HepG2 (cell line): Measurements from ENCODE around the gene CRIM1. TPM values are rescaled to one million over a fixed set of nuclear protein-coding genes. Genes with fewer than 3 reads are reported as not detected.

Experiments
- CBFB ChIP-seq: sonication (generic); formaldehyde crosslinking; IDR thresholded peaks from 2 replicates; pipeline ENCODE4 v1.4.0; 2020; ENCODE audit warnings: missing genetic modification reagents
- CREB1 ChIP-seq, 2 experiments: fragments of 450-650 bp in 1 of 2; IDR thresholded peaks; 2 replicates each; pipeline ENCODE4 v1.6.1; 2016 to 2017; ENCODE audit warnings: control low read depth in 1 of 2, mild to moderate bottlenecking in 1 of 2, missing compliant biosample characterization in 1 of 2, missing genetic modification characterization in 1 of 2
- CTCF ChIP-seq: sonication (generic); formaldehyde crosslinking; IDR thresholded peaks from 2 replicates; pipeline ENCODE4 v1.5.0; 2020; ENCODE audit warnings: mild to moderate bottlenecking, missing genetic modification reagents, moderate library complexity
- EED ChIP-seq: sonication (generic); formaldehyde crosslinking; IDR thresholded peaks from 2 replicates; pipeline ENCODE4 v1.5.0; 2020; ENCODE audit warnings: mild to moderate bottlenecking, missing genetic modification reagents
- HIVEP1 ChIP-seq: sonication (generic); formaldehyde crosslinking; IDR thresholded peaks from 2 replicates; pipeline ENCODE4 v1.4.0; 2020; ENCODE audit warnings: mild to moderate bottlenecking, missing genetic modification reagents
- KDM1A ChIP-seq: IDR thresholded peaks from 2 replicates; pipeline ENCODE4 v1.6.1; 2016; ENCODE audit warnings: missing compliant biosample characterization
- KDM2A ChIP-seq: sonication (generic); formaldehyde crosslinking; IDR thresholded peaks from 2 replicates; pipeline ENCODE4 v1.4.0; 2020; ENCODE audit warnings: low read depth, missing genetic modification reagents, borderline replicate concordance
- MEF2D ChIP-seq: sonication (generic); formaldehyde crosslinking; IDR thresholded peaks from 2 replicates; pipeline ENCODE4 v1.5.1; 2020; ENCODE audit warnings: mild to moderate bottlenecking, missing genetic modification reagents
- MXI1 ChIP-seq: IDR thresholded peaks from 3 replicates; pipeline ENCODE4 v1.6.1; 2012; ENCODE audit warnings: low read depth, low read length, inconsistent platforms, borderline replicate concordance
- NFKBIZ ChIP-seq: IDR thresholded peaks from 2 replicates; pipeline ENCODE4 v1.6.1; 2018; ENCODE audit warnings: missing genetic modification reagents, missing compliant biosample characterization
- NR2F1 ChIP-seq, 2 experiments: fragments of 450-650 bp in 1 of 2; formaldehyde crosslinking in 1 of 2; IDR thresholded peaks; 2 replicates each; pipeline versions ENCODE4 v1.5.0 to v1.6.1; 2016 to 2020; ENCODE audit warnings: mild to moderate bottlenecking in 1 of 2, missing compliant biosample characterization in 1 of 2, missing genetic modification reagents in 1 of 2, moderate library complexity in 1 of 2
- RBAK ChIP-seq: sonication (generic); formaldehyde crosslinking; IDR thresholded peaks from 2 replicates; pipeline ENCODE4 v1.5.1; 2020; ENCODE audit warnings: mild to moderate bottlenecking, missing genetic modification reagents
- TP53 ChIP-seq: sonication (generic); formaldehyde crosslinking; conservative IDR thresholded peaks from 2 replicates; pipeline ENCODE4 v1.4.0; 2020; ENCODE audit warnings: missing genetic modification reagents
- ZBTB2 ChIP-seq: sonication (generic); formaldehyde crosslinking; IDR thresholded peaks from 2 replicates; pipeline ENCODE4 v1.8.0; 2022; ENCODE audit warnings: low read depth, missing genetic modification reagents
- ZBTB49 ChIP-seq: sonication (generic); formaldehyde crosslinking; IDR thresholded peaks from 2 replicates; pipeline ENCODE4 v1.4.0; 2020; ENCODE audit warnings: missing genetic modification reagents, borderline replicate concordance
- ZNF180 ChIP-seq: sonication (generic); formaldehyde crosslinking; IDR thresholded peaks from 2 replicates; pipeline ENCODE4 v1.4.0; 2020; ENCODE audit warnings: low read depth, missing genetic modification reagents, borderline replicate concordance
- ZNF530 ChIP-seq: sonication (generic); formaldehyde crosslinking; IDR thresholded peaks from 2 replicates; pipeline ENCODE4 v1.5.0; 2020; ENCODE audit warnings: low read depth, mild to moderate bottlenecking, missing genetic modification reagents
- ZNF547 ChIP-seq: sonication (generic); formaldehyde crosslinking; IDR thresholded peaks from 2 replicates; pipeline ENCODE4 v1.5.1; 2020; ENCODE audit warnings: mild to moderate bottlenecking, missing genetic modification reagents
- ZNF576 ChIP-seq: sonication (generic); formaldehyde crosslinking; IDR thresholded peaks from 2 replicates; pipeline ENCODE4 v1.4.0; 2020; ENCODE audit warnings: mild to moderate bottlenecking, missing genetic modification reagents
- ZNF616 ChIP-seq: sonication (generic); formaldehyde crosslinking; IDR thresholded peaks from 2 replicates; pipeline ENCODE4 v1.5.0; 2020; ENCODE audit warnings: low read depth, mild to moderate bottlenecking, missing genetic modification reagents
- ZNF83 ChIP-seq: sonication (generic); formaldehyde crosslinking; IDR thresholded peaks from 2 replicates; pipeline ENCODE4 v1.4.0; 2020; ENCODE audit warnings: missing genetic modification reagents, mild to moderate bottlenecking, borderline replicate concordance
- polyA plus RNA-seq, 8 experiments: library from polyadenylated mRNA; depleted of rRNA in 3 of 8; stranded (reverse) in 7 of 8; unstranded in 1 of 8; fragments of >200 nt; fragmentation: Illumina TruSeq in 4 of 8; extraction: Trizol in 4 of 8; gene quantifications; 2 replicates each; pipeline versions ENCODE4 v1.2.1 to v1.2.3, GENCODE V29; 2011 to 2016; ENCODE audit warnings: low read depth in 4 of 8, missing spikeins in 1 of 8, mixed read lengths in 1 of 8; ENCODE audit not compliant: insufficient read depth in 1 of 8
- total RNA-seq, 5 experiments: library from RNA; depleted of rRNA; stranded (reverse); fragments of >200 nt; fragmentation: Illumina TruSeq; extraction: Trizol; gene quantifications; 2 replicates each; pipeline ENCODE4 v1.2.3, GENCODE V29; 2016; ENCODE audit warnings: low read depth in 1 of 5

Gene CRIM1
- total and polyA plus RNA-seq, 2 of the 13 experiments (the other 11 are each of a cell fraction or from before 2014, with no cell fraction given) = 39.1 to 69.9 TPM

GRCh38 chr2:36380624-36381481 is 25.3 kb downstream of the CRIM1 start (continued):
- TF ChIP-seq KDM2A (CRISPR knock-in tag) = peak; percentile 89
- TF ChIP-seq CREB1 (IDR thresholded peaks at IDR 0.05) = no peak
- peak; percentile 63; the same call in 1 of the 2 replicates for TF ChIP-seq CREB1 (CRISPR knock-in tag; IDR thresholded peaks at IDR 0.05)
- peak; percentile 74; the same call in 1 of the 3 replicates for TF ChIP-seq MXI1
- TF ChIP-seq RBAK (CRISPR knock-in tag) = no peak
- peak; percentile 49 for TF ChIP-seq CTCF (CRISPR knock-in tag)
- TF ChIP-seq NR2F1 (CRISPR knock-in tag; IDR thresholded peaks at IDR 0.05) = peak; percentile 97 to 99
- TF ChIP-seq MEF2D (CRISPR knock-in tag) = peak; percentile 93
- TF ChIP-seq ZBTB2 (CRISPR knock-in tag) = no peak; the same call in 1 of the 2 replicates
- 0 out of 2 replicates have a peak, but pooled peaks have one; percentile 44 for TF ChIP-seq ZNF616 (CRISPR knock-in tag)
- peak; percentile 58; the same call in 1 of the 2 replicates for TF ChIP-seq TP53 (CRISPR knock-in tag)
- TF ChIP-seq ZNF530 (CRISPR knock-in tag) = no peak
- TF ChIP-seq KDM1A = peak; percentile 87
- peak; percentile 82 for TF ChIP-seq CBFB (CRISPR knock-in tag)
- TF ChIP-seq ZBTB49 (CRISPR knock-in tag) = no peak
- TF ChIP-seq ZNF576 = 0 out of 2 replicates have a peak, but pooled peaks have one; percentile 50
- TF ChIP-seq HIVEP1 (CRISPR knock-in tag) = peak; percentile 97
- TF ChIP-seq ZNF83 (CRISPR knock-in tag) = peak; percentile 40; the same call in 1 of the 2 replicates
- peak; percentile 71; the same call in 1 of the 2 replicates for TF ChIP-seq NFKBIZ (CRISPR knock-in tag)
- TF ChIP-seq EED (CRISPR knock-in tag) = peak; percentile 65
- no peak for TF ChIP-seq ZNF547 (CRISPR knock-in tag)
- TF ChIP-seq ZNF180 (CRISPR knock-in tag) = no peak
